Suppressor macrophage treated with lipopolysaccharide for 1 hour (primary cell): ENCODE measurements around the gene NOX1.
"Not testable (repeated sequence)": the region's sequence is repeated elsewhere in the genome, so short reads cannot be mapped to it uniquely, and the experiment has no call there.

Experiments
- DNase-seq, 3 donors: peaks; one replicate each; pipeline ENCODE4 v3.0.0-alpha.2; 2020 to 2022

NOX1 gene

DNA sequence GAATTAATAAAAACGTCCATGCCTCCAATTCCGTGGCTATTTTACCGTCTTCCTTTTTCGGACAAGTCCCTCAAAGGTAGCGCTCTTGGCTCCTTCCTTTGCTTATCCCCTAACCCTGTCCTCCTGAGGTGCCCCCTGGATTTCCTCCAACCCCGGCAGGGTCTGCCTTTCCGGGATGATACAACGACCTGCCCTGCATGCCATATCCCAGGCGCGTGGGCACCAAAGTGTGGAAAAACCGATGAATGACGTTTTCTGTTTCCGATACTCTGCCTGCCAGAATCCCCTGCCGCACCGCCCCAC is 54.7 kb downstream of the NOX1 start:
- peak in 1 of 3 donors; percentile 44 for DNase-seq

DNA sequence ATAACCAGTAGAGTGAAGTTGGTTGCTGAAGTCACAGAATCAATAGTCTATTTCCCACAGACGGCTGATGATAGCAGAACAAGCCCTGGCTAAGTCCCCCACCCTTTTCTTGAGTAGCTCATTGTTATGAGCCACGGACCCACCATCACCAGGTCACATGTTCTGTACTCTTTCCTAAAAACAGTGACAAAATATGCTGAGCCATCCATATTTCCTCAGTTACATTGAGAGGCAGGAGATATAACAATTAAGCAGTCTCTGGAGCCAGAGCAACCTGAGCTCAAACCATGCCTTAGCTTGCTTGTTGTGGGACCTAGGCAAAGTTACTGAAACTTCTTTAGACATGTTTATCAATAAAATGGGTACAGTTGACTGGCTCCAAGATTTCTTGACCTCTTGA is 56.8 kb downstream of the NOX1 start:
- no peak for DNase-seq

GRCh38 chrX:100812216-100813158 is 61.7 kb downstream of the NOX1 start:
- DNase-seq, result no peak

- DNase-seq, result not testable (repeated sequence)
Observed at GRCh38 chrX:100808265-100808664, 65.9 kb downstream of the NOX1 start.

DNA sequence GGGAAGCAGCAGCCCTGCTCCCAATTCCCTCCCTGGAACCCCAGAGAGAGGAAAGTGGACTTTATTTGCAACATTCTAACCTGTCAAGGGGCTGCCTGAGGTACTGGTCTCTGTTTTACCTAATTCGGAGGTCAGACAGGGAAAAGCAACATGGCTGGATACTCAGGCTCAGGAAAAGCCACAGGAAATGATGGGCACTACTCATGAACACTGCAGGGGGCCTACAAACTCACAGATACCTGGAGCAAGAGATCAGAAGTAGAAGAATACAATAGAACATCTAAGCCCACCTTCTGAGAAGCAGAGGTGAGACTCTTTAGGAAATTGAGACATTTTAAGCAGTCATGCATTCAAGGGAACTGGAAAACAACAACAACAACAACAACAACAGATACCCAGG is 69.4 kb downstream of the NOX1 start:
- DNase-seq, result no peak

GRCh38 chrX:100802843-100803242 is 71.3 kb downstream of the NOX1 start:
- DNase-seq, result no peak

GRCh38 chrX:100798484-100799214 is 75.5 kb downstream of the NOX1 start:
- no peak for DNase-seq

DNA sequence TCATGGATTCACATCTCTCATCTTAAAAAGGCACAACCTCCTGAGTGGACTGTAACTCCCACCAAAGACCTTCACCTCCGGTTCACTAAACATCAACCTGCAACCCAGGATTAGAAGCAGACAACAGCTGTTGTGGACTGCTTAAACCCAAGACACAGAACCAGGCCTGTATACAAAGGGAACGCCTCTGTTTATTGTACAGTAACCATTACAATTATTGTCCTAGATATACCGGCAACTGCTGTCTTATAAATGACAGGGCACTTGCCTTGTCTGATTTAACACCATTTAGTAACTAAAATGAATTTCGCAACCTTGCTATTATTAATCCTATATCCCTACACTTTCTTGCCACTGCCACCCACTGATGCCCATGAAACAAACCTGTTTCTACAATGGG is 76.8 kb downstream of the NOX1 start:
- no peak for DNase-seq

GRCh38 chrX:100796371-100796770 is 77.8 kb downstream of the NOX1 start:
- not testable (repeated sequence) for DNase-seq
